Stimulated activated naive B cell treated with anti-CD40 and anti-IgM and Interleukin-4, amounts not matched to agents 10 μg/mL and 1 μg/mL and 100 μg/mL, for 72 hours (primary cell): ENCODE data around the gene TNFRSF19.
"Not testable (repeated sequence)": the region's sequence is repeated elsewhere in the genome, so short reads cannot be mapped to it uniquely, and the experiment has no call there.

ENCODE experiments used
- ATAC-seq, 2 donors: fragments of 150-1000 bp; cut with Tn5 transposase; replicated peaks; 2 replicates each; pipeline ENCODE4 v1.10.0; 2021; ENCODE audit warnings: moderate library complexity in 1 of 2
- DNase-seq: peaks from one replicate; pipeline ENCODE4 v3.0.0; 2021
- H3K27ac Mint-ChIP-seq: one replicate; pipeline ENCODE4 v1.8.0; 2022; ENCODE audit warnings: mild to moderate bottlenecking, mixed read lengths
- H3K27me3 Mint-ChIP-seq, 2 donors: one replicate each; pipeline ENCODE4 v1.8.0; 2022; ENCODE audit warnings: mixed read lengths in 2 of 2
- H3K36me3 Mint-ChIP-seq, 2 donors: one replicate each; pipeline ENCODE4 v1.8.0; 2022; ENCODE audit warnings: mixed read lengths in 2 of 2, mild to moderate bottlenecking in 1 of 2
- H3K4me1 Mint-ChIP-seq, 2 donors: one replicate each; pipeline ENCODE4 v1.8.0; 2022; ENCODE audit warnings: mixed read lengths in 2 of 2, mild to moderate bottlenecking in 1 of 2
- H3K4me3 Mint-ChIP-seq, 2 donors: one replicate each; pipeline ENCODE4 v1.8.0; 2022; ENCODE audit warnings: mild to moderate bottlenecking in 2 of 2, mixed read lengths in 2 of 2, moderate library complexity in 1 of 2
- H3K9me3 Mint-ChIP-seq, 2 donors: one replicate each; pipeline ENCODE4 v1.8.0; 2022; ENCODE audit warnings: mixed read lengths in 2 of 2, mild to moderate bottlenecking in 1 of 2

The TNFRSF19 gene

GRCh38 chr13:23673867-23674605 is 103.8 kb downstream of the TNFRSF19 start:
- Mint-ChIP-seq H3K27ac (no peak overlapping the region), H3K4me1 (no peaks in the 10 kb centered on the region), H3K9me3 (no peaks in the 10 kb centered on the region), H3K4me3 (no peak overlapping the region), H3K36me3 (no peaks in the 10 kb centered on the region), H3K27me3 (peaks cover 7 to 9% of the 10 kb centered on the region in 2 donors)
- ATAC-seq (no peak), DNase-seq (no peak)

GRCh38 chr13:23674795-23675640 is 104.8 kb downstream of the TNFRSF19 start:
- H3K27ac Mint-ChIP-seq, result no peak overlapping the region
- no peak for ATAC-seq
- no peaks in the 10 kb centered on the region for H3K36me3 Mint-ChIP-seq
- H3K4me1 Mint-ChIP-seq, result no peaks in the 10 kb centered on the region
- no peaks in the 10 kb centered on the region for H3K9me3 Mint-ChIP-seq
- H3K27me3 Mint-ChIP-seq, result peaks cover 11 to 19% of the 10 kb centered on the region in 2 donors
- H3K4me3 Mint-ChIP-seq, result no peak overlapping the region
- no peak for DNase-seq

DNA sequence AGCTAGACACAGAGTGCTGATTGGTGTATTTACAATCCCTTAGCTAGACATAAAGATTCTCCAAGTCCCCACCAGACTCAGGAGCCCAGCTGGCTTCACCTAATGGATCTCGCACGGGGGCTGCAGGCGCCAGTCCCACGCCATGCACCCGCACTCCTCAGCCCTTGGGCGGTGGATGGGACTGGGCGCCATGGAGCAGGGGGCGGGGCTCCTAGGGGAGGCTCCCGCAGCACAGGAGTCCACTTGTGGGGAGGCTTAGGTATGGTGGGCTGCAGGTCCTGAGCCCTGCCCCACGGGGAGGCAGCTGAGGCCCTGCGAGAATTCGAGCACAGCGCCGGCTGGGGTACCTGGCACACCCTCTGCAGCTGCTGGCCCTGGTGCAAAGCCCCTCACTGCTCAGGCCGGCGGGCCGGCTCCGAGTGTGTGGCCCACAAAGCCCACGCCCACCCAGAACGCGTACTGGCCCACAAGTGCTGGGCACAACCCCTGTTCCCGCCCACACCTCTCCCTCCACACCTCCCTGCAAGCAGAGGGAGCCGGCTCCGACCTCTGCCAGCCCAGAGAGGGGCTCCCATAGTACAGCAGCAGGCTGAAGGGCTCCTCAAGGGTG is 107.6 kb downstream of the TNFRSF19 start:
- H3K36me3 Mint-ChIP-seq, result not testable (repeated sequence)

DNA sequence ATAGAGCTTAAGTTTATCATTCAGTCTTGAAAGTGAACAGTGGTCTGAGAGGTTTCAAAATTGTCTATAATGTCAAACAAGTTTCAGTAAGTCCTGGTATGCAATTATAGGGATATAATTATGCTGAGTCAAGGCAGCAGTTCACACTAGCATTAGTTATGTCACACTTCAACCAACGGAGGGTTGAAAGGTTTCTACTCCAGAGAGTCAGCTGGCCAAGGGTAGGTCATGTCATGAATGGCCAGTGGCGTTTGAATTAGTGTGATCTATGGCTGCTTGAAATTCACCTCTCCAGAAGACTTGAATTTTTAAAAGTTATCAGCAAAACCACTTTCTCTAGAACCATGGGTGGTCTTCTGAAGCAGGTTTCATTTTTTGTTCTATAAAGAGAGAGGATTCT is 108.6 kb downstream of the TNFRSF19 start:
- no peak for ATAC-seq
- Mint-ChIP-seq H3K27ac (no peak overlapping the region), H3K9me3 (peaks cover 0 to 6% of the 10 kb centered on the region in 2 donors), H3K4me1 (no peaks in the 10 kb centered on the region), H3K36me3 (peaks cover 0 to under 1% of the 10 kb centered on the region in 2 donors), H3K27me3 (peaks cover 19 to 28% of the 10 kb centered on the region in 2 donors), H3K4me3 (no peak overlapping the region)
- no peak for DNase-seq

More for the DNA sequence above, 107.6 kb downstream of the TNFRSF19 start:
- ATAC-seq, H3K27ac Mint-ChIP-seq, H3K9me3 Mint-ChIP-seq, DNase-seq, H3K4me3 Mint-ChIP-seq, H3K4me1 Mint-ChIP-seq: not testable (repeated sequence)
- H3K27me3 Mint-ChIP-seq, result peaks cover 19 to 28% of the 10 kb centered on the region in 2 donors

GRCh38 chr13:23679220-23679619 is 109.0 kb downstream of the TNFRSF19 start:
- ATAC-seq (no peak), DNase-seq (no peak)
- Mint-ChIP-seq H3K27ac (no peak overlapping the region), H3K4me3 (no peak overlapping the region), H3K36me3 (peaks cover 0 to 2% of the 10 kb centered on the region in 2 donors), H3K9me3 (peaks cover 0 to 8% of the 10 kb centered on the region in 2 donors), H3K4me1 (no peaks in the 10 kb centered on the region), H3K27me3 (peaks cover 19 to 28% of the 10 kb centered on the region in 2 donors)

DNA sequence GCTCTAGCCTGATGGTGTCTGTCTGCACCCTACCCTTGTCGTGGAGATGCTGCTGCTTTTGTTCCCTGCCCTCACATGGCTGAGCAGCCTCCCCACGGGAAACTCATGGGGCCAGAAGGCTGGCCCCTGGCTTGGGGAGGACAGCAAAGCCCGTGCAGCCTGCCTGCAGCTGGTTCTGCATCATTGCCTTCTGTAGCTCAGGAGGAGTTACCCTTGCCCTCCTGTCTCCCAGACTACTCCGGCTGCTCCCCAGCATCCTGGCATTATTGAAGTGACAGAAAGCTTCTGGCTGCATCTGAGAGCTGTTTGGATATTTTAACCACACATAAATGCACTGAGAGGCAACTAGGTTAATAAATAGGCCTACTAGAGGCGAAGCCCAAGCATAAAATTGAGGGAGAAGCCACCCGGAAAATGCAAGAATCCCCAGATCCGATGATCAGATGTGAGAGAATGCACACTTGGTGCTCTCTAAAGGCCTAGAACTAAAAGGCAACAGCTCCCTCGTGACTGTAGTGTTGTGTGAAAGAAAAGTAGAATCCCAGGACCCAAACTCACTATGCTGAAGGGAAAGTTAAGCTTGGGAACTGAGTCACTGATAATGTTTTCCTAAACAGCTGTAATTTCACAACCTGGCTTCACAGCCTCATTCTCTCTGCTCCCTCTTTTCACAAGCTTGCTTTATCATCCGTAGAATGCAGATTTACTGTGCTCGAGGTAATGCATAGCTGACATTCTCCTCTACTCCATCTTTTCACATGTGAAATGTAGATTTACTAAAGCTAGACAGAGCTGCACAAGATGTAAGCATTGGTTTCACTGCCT is 110.8 kb downstream of the TNFRSF19 start:
- H3K4me3 Mint-ChIP-seq, result no peak overlapping the region
- H3K4me1 Mint-ChIP-seq, result no peaks in the 10 kb centered on the region
- H3K27me3 Mint-ChIP-seq, result peaks cover 19 to 28% of the 10 kb centered on the region in 2 donors
- H3K9me3 Mint-ChIP-seq, result peaks cover 4 to 11% of the 10 kb centered on the region in 2 donors
- DNase-seq, result no peak
- no peak for ATAC-seq
- peaks cover 0 to 2% of the 10 kb centered on the region in 2 donors for H3K36me3 Mint-ChIP-seq
- H3K27ac Mint-ChIP-seq, result no peak overlapping the region

GRCh38 chr13:23683084-23683483 is 112.9 kb downstream of the TNFRSF19 start:
- DNase-seq (no peak), ATAC-seq (no peak)
- Mint-ChIP-seq H3K27me3 (peaks cover 12 to 26% of the 10 kb centered on the region in 2 donors), H3K4me3 (no peak overlapping the region), H3K36me3 (peaks cover 0 to 2% of the 10 kb centered on the region in 2 donors), H3K27ac (no peak overlapping the region), H3K9me3 (peaks cover 4 to 11% of the 10 kb centered on the region in 2 donors), H3K4me1 (no peaks in the 10 kb centered on the region)

GRCh38 chr13:23684647-23685046 is 114.4 kb downstream of the TNFRSF19 start:
- DNase-seq (no peak), ATAC-seq (no peak)
- Mint-ChIP-seq H3K27me3 (peaks cover 12 to 18% of the 10 kb centered on the region in 2 donors), H3K4me3 (no peak overlapping the region), H3K4me1 (no peaks in the 10 kb centered on the region), H3K36me3 (peaks cover 0 to 2% of the 10 kb centered on the region in 2 donors), H3K9me3 (peaks cover 4 to 11% of the 10 kb centered on the region in 2 donors), H3K27ac (no peak overlapping the region)

GRCh38 chr13:23685416-23685815 is 115.2 kb downstream of the TNFRSF19 start:
- no peak for DNase-seq
- Mint-ChIP-seq H3K4me1 (no peaks in the 10 kb centered on the region), H3K36me3 (peaks cover 0 to 2% of the 10 kb centered on the region in 2 donors), H3K27ac (no peak overlapping the region), H3K4me3 (no peak overlapping the region), H3K27me3 (peaks cover 4 to 12% of the 10 kb centered on the region in 2 donors), H3K9me3 (peaks cover 4 to 11% of the 10 kb centered on the region in 2 donors)
- no peak for ATAC-seq

GRCh38 chr13:23686948-23687347 is 116.7 kb downstream of the TNFRSF19 start:
- peaks cover 0 to 2% of the 10 kb centered on the region in 2 donors for H3K36me3 Mint-ChIP-seq
- H3K27me3 Mint-ChIP-seq, result peaks cover 3 to 5% of the 10 kb centered on the region in 2 donors
- no peak for ATAC-seq
- H3K4me1 Mint-ChIP-seq, result no peaks in the 10 kb centered on the region
- DNase-seq, result no peak
- peaks cover 4 to 11% of the 10 kb centered on the region in 2 donors for H3K9me3 Mint-ChIP-seq
- H3K4me3 Mint-ChIP-seq, result no peak overlapping the region
- H3K27ac Mint-ChIP-seq, result no peak overlapping the region

DNA sequence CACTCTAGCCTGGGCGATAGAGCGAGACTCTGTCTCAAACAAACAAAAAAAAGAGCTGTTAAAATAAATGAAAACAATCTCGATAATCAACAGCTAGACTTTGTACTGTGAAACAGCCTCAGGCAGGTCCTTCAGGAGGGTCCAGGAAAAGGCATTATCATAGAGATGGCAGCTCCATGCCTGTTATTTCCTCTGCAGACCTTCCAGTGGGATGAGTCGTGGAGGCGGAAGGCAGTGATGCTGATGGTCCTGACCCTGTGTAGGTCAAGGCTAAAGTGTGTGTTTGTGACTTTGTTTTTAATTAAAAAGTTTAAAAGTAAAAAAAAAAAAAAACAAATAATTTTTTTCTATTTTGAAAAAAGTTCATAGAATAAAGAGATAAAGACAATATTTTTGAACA is 117.4 kb downstream of the TNFRSF19 start:
- H3K27ac Mint-ChIP-seq, result no peak overlapping the region
- DNase-seq, result no peak
- H3K27me3 Mint-ChIP-seq, result peaks cover 0 to 5% of the 10 kb centered on the region in 2 donors

GRCh38 chr13:23688336-23688735 is 118.1 kb downstream of the TNFRSF19 start:
- DNase-seq, result no peak
- no peak overlapping the region for H3K4me3 Mint-ChIP-seq
- ATAC-seq, result no peak
- H3K27me3 Mint-ChIP-seq, result peaks cover 0 to 5% of the 10 kb centered on the region in 2 donors
- H3K9me3 Mint-ChIP-seq, result peaks cover 4 to 7% of the 10 kb centered on the region in 2 donors
- no peak overlapping the region for H3K27ac Mint-ChIP-seq
- no peaks in the 10 kb centered on the region for H3K4me1 Mint-ChIP-seq
- peaks cover 0 to 2% of the 10 kb centered on the region in 2 donors for H3K36me3 Mint-ChIP-seq

More for the DNA sequence above, 117.4 kb downstream of the TNFRSF19 start:
- ATAC-seq, result no peak
- no peaks in the 10 kb centered on the region for H3K4me1 Mint-ChIP-seq
- H3K36me3 Mint-ChIP-seq, result peaks cover 0 to 2% of the 10 kb centered on the region in 2 donors
- no peak overlapping the region for H3K4me3 Mint-ChIP-seq
- peaks cover 4 to 8% of the 10 kb centered on the region in 2 donors for H3K9me3 Mint-ChIP-seq

GRCh38 chr13:23690668-23691067 is 120.5 kb downstream of the TNFRSF19 start:
- DNase-seq (no peak), ATAC-seq (no peak)
- no peaks in the 10 kb centered on the region for H3K36me3 Mint-ChIP-seq
- H3K27ac Mint-ChIP-seq, result no peak overlapping the region
- peaks cover 2 to 3% of the 10 kb centered on the region in 2 donors for H3K4me1 Mint-ChIP-seq
- peaks cover 0 to 5% of the 10 kb centered on the region in 2 donors for H3K27me3 Mint-ChIP-seq
- H3K9me3 Mint-ChIP-seq, result peaks cover 3% of the 10 kb centered on the region in 2 donors
- H3K4me3 Mint-ChIP-seq, result no peak overlapping the region
